Mesendoderm (in vitro differentiated cells): ENCODE data around the gene SMARCA2.

ENCODE experiments used
- DNase-seq: peaks from one replicate; pipeline ENCODE4 v3.0.0; 2013
- H2AK5ac ChIP-seq: 2 replicates; pipeline ENCODE4 v1.6.1; 2013; ENCODE audit warnings: low read length, inconsistent platforms
- H2BK120ac ChIP-seq: 2 replicates; pipeline ENCODE4 v1.6.1; 2013; ENCODE audit warnings: low read depth, mild to moderate bottlenecking, low read length, moderate library complexity, mixed read lengths
- H2BK15ac ChIP-seq: replicated peaks from 2 replicates; pipeline ENCODE4 v1.6.1; 2013; ENCODE audit warnings: low read depth, mild to moderate bottlenecking, moderate library complexity
- H2BK5ac ChIP-seq: 2 replicates; pipeline ENCODE4 v1.6.1; 2013; ENCODE audit warnings: low read length, inconsistent platforms
- H3K18ac ChIP-seq: 2 replicates; pipeline ENCODE4 v1.6.1; 2013; ENCODE audit warnings: mild to moderate bottlenecking, low read length, mixed read lengths
- H3K23ac ChIP-seq: one replicate; pipeline ENCODE4 v1.6.1; 2013; ENCODE audit warnings: low read length
- H3K27ac ChIP-seq: 2 replicates; pipeline ENCODE4 v1.5.1; 2013; ENCODE audit warnings: low read depth, mild to moderate bottlenecking, inconsistent platforms, low read length, moderate library complexity
- H3K27me3 ChIP-seq: 2 replicates; pipeline ENCODE4 v1.6.1; 2013; ENCODE audit warnings: low read length, control low read depth, mild to moderate bottlenecking, inconsistent platforms; ENCODE audit not compliant: insufficient read depth, poor library complexity
- H3K36me3 ChIP-seq: 2 replicates; pipeline ENCODE4 v1.6.1; 2013; ENCODE audit warnings: low read length, inconsistent platforms; ENCODE audit not compliant: control insufficient read depth, insufficient read depth
- H3K4ac ChIP-seq: one replicate; pipeline ENCODE4 v1.6.1; 2013; ENCODE audit warnings: low read depth, mild to moderate bottlenecking, low read length, moderate library complexity
- H3K4me1 ChIP-seq: 2 replicates; pipeline ENCODE4 v1.6.1; 2013; ENCODE audit warnings: low read depth, low read length, inconsistent platforms; ENCODE audit not compliant: control insufficient read depth
- H3K4me2 ChIP-seq: 2 replicates; pipeline ENCODE4 v1.6.1; 2013; ENCODE audit warnings: low read length
- H3K4me3 ChIP-seq: 2 replicates; pipeline ENCODE4 v1.5.1; 2013; ENCODE audit warnings: mild to moderate bottlenecking, low read length
- H3K56ac ChIP-seq: one replicate; pipeline ENCODE4 v1.6.1; 2013; ENCODE audit warnings: low read length
- H3K79me1 ChIP-seq: 2 replicates; pipeline ENCODE4 v1.6.1; 2013; ENCODE audit warnings: low read length, inconsistent platforms
- H3K79me2 ChIP-seq: 2 replicates; pipeline ENCODE4 v1.6.1; 2013; ENCODE audit warnings: mild to moderate bottlenecking, low read length; ENCODE audit not compliant: control insufficient read depth, insufficient read depth
- H3K9ac ChIP-seq: 2 replicates; pipeline ENCODE4 v1.6.1; 2013; ENCODE audit warnings: low read length, inconsistent platforms
- H4K5ac ChIP-seq: one replicate; pipeline ENCODE4 v1.6.1; 2013; ENCODE audit warnings: low read length
- H4K8ac ChIP-seq: one replicate; pipeline ENCODE4 v1.6.1; 2013; ENCODE audit warnings: low read depth, mild to moderate bottlenecking, control low read depth, low read length, moderate library complexity
- WGBS: extraction: QIAGEN DNeasy Blood & Tissue Kit; methylation state at CpG from one replicate; pipeline ENCODE4 v1.1.7; 2013; ENCODE audit warnings: low lambda C conversion rate, missing lambda C conversion rate; ENCODE audit not compliant: insufficient coverage; ENCODE audit errors: extremely low coverage; 5-methylcytosine and 5-hydroxymethylcytosine counted together

Gene SMARCA2

DNA sequence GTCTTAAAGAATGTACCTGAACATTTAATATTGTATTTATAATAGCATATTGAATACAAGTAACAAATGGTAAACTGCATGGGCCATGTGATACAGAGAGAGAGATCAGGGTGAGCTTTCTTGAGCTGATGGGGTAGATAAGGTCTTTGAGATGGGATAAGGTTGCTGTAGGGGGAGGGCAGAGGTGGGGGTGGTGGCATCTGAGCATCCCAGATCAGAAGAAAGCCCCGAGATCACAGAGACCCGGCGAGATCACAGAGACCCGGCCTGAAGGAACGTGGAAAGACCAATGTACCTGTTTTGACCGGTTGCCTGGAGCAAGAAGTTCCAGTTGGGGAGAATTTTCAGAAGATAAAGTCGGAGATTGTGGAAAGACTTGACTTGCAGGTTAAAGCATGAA, 6.6 kb downstream of the SMARCA2 start:
- Histone ChIP-seq H2BK15ac (no peak overlapping the region), H3K36me3 (no peaks in the 10 kb centered on the region), H3K18ac (no peak overlapping the region), H3K79me2 (no peaks in the 10 kb centered on the region), H3K27ac (no peak overlapping the region), H4K8ac (no peak overlapping the region), H3K4ac (no peak overlapping the region), H3K4me3 (no peak overlapping the region), H2AK5ac (no peak overlapping the region), H3K9ac (no peak overlapping the region), H2BK120ac (no peak overlapping the region), H3K79me1 (no peaks in the 10 kb centered on the region), H3K4me2 (no peak overlapping the region), H4K5ac (no peak overlapping the region), H3K4me1 (peaks cover 2% of the 10 kb centered on the region), H3K56ac (no peak overlapping the region), H3K23ac (no peak overlapping the region), H2BK5ac (no peak overlapping the region), H3K27me3 (peaks cover 10% of the 10 kb centered on the region)
- WGBS = no CpG with 5 or more reads among the region's 7 CpGs
- DNase-seq = no peak

DNA sequence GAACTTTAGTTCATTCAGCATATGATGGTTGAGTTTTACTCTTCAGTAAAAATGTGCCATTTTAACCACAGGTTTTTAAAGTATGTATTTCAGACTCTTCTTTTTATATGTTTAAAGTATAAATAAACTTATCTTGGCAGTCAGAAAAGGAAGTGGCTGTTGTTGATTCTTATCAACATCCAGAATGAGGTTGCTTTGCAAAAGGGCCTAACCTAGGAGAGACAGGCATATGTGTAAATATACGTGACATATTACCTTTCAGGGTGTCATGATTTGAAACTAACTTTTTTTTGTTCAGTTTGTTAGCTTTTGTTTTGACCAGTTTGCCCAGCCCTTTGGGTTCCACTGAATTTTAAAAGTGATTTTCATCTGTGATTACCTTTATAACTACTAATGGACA, 7.4 kb downstream of the SMARCA2 start:
- H3K23ac ChIP-seq = no peak overlapping the region
- no peak overlapping the region for H3K4me3 ChIP-seq
- H3K56ac ChIP-seq = no peak overlapping the region

DNA sequence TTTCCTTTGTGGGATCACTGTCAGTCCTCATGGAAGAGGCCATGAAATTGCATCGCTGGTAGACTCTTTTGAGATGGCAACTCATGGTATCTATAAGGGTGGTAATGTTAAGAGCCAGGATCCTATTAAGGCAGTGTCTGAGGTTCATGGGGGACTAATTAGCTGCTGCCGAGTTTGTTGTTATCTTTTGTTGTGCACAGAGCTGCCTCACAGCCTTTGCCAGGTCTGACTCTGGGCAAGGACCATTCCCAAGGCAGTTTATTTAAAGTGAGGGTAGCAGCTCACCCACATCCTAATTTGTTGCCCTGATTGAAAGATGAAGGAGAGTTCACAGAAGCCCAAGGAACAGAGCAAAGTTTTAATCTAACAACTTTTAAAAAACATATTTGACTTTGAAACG, 7.9 kb downstream of the SMARCA2 start:
- Histone ChIP-seq H3K4me2 (no peak overlapping the region), H2AK5ac (no peak overlapping the region), H3K9ac (no peak overlapping the region), H3K56ac (no peak overlapping the region), H3K4me3 (no peak overlapping the region), H3K79me1 (no peaks in the 10 kb centered on the region), H3K27ac (no peak overlapping the region), H3K36me3 (no peaks in the 10 kb centered on the region), H2BK120ac (no peak overlapping the region), H3K4ac (no peak overlapping the region), H3K23ac (no peak overlapping the region), H3K4me1 (peaks cover 2% of the 10 kb centered on the region), H4K8ac (no peak overlapping the region), H2BK5ac (no peak overlapping the region), H3K18ac (no peak overlapping the region), H3K27me3 (peaks cover 9% of the 10 kb centered on the region), H3K79me2 (no peaks in the 10 kb centered on the region), H2BK15ac (no peak overlapping the region), H4K5ac (no peak overlapping the region)
- no CpG with 5 or more reads among the region's 3 CpGs for WGBS
- DNase-seq = peak; percentile 46

More for the DNA sequence above, 7.4 kb downstream of the SMARCA2 start:
- no peaks in the 10 kb centered on the region for H3K79me1 ChIP-seq
- no peaks in the 10 kb centered on the region for H3K36me3 ChIP-seq
- H3K9ac ChIP-seq = no peak overlapping the region
- H2BK120ac ChIP-seq = no peak overlapping the region
- no peak for DNase-seq
- no peaks in the 10 kb centered on the region for H3K79me2 ChIP-seq
- H3K18ac ChIP-seq = no peak overlapping the region
- no peak overlapping the region for H3K4me2 ChIP-seq
- H4K5ac ChIP-seq = no peak overlapping the region
- H2BK15ac ChIP-seq = no peak overlapping the region
- peaks cover 2% of the 10 kb centered on the region for H3K4me1 ChIP-seq
- no peak overlapping the region for H2BK5ac ChIP-seq
- WGBS = no CpG with 5 or more reads among the region's 1 CpG
- H3K27ac ChIP-seq = no peak overlapping the region
- no peak overlapping the region for H2AK5ac ChIP-seq
- H3K4ac ChIP-seq = no peak overlapping the region
- no peak overlapping the region for H4K8ac ChIP-seq
- peaks cover 10% of the 10 kb centered on the region for H3K27me3 ChIP-seq

DNA sequence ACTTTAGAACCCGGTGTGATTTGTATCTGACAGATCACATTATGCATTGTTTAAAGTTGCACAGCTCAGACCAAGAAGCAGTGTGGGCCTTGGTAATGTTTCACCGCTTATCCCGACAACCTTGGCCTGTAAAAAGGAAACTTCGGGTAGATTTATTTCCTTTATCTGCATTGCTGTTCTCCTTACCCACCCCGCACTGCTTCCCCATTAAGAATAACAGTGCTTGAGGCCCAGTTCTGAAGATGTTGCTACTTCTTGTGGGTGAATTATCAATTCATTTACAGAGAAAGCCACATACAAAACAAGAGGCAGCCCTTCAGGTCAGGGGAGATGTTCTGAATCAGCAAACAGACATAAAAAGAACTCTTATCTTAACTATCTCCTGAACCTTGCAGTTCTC, 8.4 kb downstream of the SMARCA2 start:
- no peak overlapping the region for H2BK15ac ChIP-seq
- H3K36me3 ChIP-seq = no peaks in the 10 kb centered on the region
- no peak overlapping the region for H3K56ac ChIP-seq
- no peaks in the 10 kb centered on the region for H3K79me2 ChIP-seq
- H3K4ac ChIP-seq = no peak overlapping the region
- no peak for DNase-seq
- H3K18ac ChIP-seq = no peak overlapping the region
- no peak overlapping the region for H2BK5ac ChIP-seq
- H3K23ac ChIP-seq = no peak overlapping the region
- no peak overlapping the region for H3K4me3 ChIP-seq
- WGBS = no CpG with 5 or more reads among the region's 5 CpGs
- no peak overlapping the region for H3K9ac ChIP-seq
- no peak overlapping the region for H2BK120ac ChIP-seq
- no peaks in the 10 kb centered on the region for H3K79me1 ChIP-seq
- H3K27me3 ChIP-seq = peaks cover 5% of the 10 kb centered on the region
- no peak overlapping the region for H4K5ac ChIP-seq
- H2AK5ac ChIP-seq = no peak overlapping the region
- no peak overlapping the region for H3K4me2 ChIP-seq
- H4K8ac ChIP-seq = no peak overlapping the region
- H3K27ac ChIP-seq = no peak overlapping the region
- H3K4me1 ChIP-seq = no peaks in the 10 kb centered on the region

DNA sequence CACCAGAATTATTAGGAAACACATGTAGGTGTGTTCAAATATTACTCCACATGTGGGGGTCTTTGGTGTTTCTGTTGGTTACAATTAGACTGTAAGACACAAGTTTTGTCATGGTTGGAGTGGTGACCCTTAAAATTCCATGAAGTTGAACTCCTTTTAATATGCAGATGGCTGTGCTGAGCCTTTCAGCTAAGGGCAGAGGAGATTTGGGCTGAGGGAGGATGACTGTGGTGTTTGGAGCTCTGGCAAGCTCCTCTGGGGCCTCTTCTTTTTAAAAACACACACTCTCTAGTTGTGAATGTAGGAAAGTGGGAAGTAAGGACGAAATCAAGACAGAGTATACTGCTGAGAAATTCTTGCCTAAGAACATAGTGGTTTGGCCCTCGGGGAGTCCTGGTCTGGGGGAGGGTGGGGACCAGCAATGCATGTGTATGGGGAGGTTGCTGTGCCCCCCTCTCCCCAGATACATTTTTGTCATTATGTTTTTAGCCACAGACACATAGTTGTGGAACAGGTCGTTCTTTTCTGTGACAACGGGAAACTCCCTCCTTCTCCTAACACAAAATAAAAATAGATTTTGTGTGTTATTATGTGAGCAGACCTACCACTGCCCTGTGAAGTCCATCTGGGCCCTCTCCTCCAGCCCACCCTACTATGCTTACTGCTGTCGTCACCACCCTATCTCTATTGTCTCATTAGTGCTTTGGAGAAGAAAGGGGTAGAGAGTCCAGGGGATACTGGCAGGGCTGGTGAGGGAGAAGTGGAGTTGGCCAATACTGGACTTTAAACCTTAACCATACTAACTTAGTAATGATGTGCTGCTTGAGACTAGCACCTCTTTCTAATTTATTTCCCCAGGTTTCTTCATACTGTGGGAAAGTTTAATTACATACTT, 10.0 kb downstream of the SMARCA2 start:
- Histone ChIP-seq H2BK15ac (no peak overlapping the region), H3K18ac (no peak overlapping the region), H4K8ac (no peak overlapping the region), H3K27ac (no peak overlapping the region), H4K5ac (no peak overlapping the region), H3K56ac (no peak overlapping the region), H2BK5ac (no peak overlapping the region), H3K4me3 (no peak overlapping the region), H3K23ac (no peak overlapping the region), H3K79me2 (no peaks in the 10 kb centered on the region), H3K9ac (no peak overlapping the region), H3K36me3 (no peaks in the 10 kb centered on the region), H2AK5ac (no peak overlapping the region), H2BK120ac (no peak overlapping the region), H3K4me2 (no peak overlapping the region), H3K4ac (no peak overlapping the region), H3K27me3 (no peaks in the 10 kb centered on the region), H3K79me1 (no peaks in the 10 kb centered on the region), H3K4me1 (no peaks in the 10 kb centered on the region)
- no peak for DNase-seq
- no CpG with 5 or more reads among the region's 5 CpGs for WGBS
